NCI-H748 (cell line): ENCODE data around the gene LRRC73.
"Not testable (repeated sequence)": the region's sequence is repeated elsewhere in the genome, so short reads cannot be mapped to it uniquely, and the experiment has no call there.

Source experiments
- DNase-seq: peaks from one replicate; lab custom pipeline; 2025; ENCODE audit not compliant: unreplicated experiment; lab: John Stamatoyannopoulos, UW

The LRRC73 gene

DNA sequence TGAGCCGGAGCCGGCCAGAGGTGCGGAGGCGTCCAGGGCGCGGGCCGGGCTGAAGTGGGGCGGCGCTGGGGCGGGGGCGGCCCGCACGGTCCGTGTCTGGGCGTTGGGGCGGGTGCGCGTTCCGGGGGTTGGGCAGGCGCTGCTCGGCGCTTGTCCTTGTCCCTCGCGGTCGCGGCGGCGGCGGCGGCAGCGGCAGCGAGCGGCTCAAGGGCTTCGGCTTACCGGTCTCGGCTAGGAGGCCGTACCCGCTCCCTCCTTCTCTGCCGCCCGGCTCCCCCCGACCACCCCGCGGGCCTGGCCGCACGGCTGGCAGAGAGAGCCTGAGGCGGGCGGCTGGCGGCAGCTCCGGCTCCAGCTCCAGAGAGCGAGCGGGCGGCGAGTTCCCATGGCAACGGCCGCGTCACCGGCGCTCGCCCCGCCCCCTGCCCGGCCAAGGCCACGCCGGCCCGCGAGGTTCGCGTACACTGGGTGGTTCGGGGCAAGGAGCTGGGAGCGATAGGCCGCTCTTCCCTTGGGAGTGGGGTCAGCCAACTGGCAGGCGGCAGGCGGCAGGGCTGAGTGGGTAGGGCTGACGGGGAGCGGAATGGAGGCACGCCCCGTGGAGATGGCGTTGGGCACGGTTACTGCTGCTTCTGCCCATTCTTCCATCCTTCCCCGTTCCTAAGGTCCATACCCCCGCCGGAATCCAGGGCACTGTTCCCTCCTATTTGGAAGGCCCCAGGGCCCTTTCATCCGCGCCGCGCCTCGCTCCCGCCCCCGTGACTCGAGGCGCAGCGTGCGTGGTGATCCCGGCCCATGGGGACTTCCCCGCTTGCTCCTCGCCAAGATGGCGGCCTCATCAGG is at the start of gene LRRC73:
TSS of gene LRRC73 (minus strand) at position 363 of the 843 bp plus-strand sequence. CDS start 561 bp downstream, outside the sequence.
- DNase-seq = peak; percentile 92

- DNase-seq = no peak
These were observed 49.2 kb upstream of the LRRC73 start for GRCh38 chr6:43559328-43559727.

DNA sequence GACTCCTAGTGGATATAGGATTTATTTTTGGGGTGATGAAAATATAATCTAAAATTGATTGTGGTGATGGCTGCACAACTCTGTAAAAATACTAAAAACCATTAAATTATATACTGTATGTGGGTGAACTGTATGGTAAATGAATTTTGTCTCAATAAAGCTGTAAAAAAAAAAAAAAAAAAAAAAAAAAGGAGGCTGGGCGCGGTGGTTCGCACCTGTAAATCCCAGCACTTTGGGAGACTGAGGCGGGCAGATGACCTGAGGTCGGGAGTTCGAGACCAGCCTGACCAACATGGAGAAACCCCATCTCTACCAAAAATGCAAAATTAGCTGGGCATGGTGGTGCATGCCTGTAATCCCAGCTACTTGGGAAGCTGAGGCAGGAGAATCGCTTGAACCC is 47.5 kb upstream of the LRRC73 start:
- not testable (repeated sequence) for DNase-seq

- DNase-seq = no peak
These were observed 37.1 kb upstream of the LRRC73 start for GRCh38 chr6:43547222-43547621.

DNA sequence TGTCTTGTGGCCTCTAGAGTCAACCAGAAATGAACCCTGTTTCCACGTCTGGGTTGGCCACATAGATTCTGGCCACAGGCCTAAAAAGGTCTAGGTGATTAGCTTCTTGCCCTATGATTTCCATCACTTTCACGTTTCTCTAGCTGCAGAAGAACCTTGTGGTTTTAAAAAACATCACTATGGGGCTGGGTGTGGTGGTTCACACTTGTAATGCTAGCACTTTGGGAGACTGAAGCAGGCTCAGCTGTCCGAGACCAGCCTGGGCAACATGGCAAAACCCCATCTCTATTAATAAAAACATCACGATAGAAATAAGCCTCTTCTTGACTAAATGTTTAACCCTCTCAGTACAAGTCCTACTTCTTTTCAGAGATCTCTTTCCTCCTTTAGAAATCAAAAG is 34.3 kb upstream of the LRRC73 start:
- no peak for DNase-seq

DNA sequence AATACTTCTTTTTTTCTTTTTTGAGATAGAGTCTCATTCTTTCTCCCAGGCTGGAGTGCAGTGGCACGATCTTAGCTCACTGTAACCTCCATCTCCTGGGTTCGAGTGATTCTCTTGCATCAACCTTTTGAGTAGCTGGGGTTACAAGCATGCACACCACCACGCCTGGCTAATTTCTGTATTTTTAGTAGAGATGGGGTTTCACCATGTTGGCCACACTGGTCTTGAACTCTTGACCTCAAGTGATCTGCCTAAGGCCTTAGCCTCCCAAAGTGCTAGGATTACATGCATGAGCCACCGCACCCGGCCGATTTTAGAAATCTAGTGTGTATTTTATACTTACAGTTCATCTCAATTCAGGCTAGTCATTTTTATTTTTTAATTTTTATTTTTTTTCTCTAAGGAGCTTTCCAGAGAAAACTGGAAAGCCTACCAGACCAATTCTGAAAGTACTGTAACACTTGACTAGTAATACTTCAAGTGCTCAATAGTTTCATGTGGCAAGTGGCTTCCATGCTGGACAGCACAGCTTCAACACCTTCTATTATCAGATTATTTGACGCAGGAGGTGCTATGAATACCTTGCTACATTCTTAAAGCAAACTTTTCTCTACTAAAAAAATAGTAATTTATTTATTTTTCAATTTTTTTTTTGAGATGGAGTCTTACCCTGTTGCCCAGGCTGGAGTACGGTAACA is 31.8 kb upstream of the LRRC73 start:
- DNase-seq = no peak

DNA sequence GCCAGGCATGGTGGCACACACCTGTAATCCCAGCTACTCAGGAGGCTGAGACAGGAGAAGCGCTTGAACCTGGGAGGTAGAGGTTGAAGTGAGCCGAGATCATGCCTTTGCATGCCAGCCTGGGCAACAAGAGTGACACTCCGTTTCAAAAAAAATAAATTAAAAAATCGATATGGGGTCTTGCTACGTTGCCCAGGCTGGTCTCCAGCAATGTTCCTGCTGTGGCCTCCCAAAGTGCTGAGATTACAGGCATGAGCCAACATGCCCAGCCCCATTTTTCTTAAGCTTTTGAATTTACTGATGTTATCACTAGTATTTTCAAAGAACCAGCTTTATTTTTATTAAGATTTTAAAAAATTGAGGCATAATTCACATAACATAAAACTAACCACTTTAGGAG is 30.4 kb upstream of the LRRC73 start:
- no peak for DNase-seq

- DNase-seq = not testable (repeated sequence)
These were observed 29.3 kb upstream of the LRRC73 start for GRCh38 chr6:43539409-43539808.

DNA sequence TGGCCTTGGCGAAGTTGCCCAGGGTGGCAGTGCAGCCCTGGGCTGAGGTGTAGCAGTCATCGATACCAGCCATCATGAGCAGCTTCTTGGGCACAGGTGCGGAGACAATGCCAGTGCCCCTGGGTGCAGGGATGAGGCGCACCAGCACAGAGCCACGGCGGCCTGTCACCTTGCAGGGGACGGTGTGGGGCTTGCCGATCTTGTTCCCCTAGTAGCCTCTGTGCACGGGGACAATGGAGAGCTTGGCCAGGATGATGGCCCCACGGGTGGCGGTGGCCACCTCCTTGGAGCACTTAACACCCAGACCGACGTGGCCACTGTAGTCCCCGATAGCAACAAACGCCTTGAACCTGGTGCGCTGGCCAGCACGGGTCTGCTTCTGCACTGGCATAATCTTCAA is 28.8 kb upstream of the LRRC73 start:
- not testable (repeated sequence) for DNase-seq

DNA sequence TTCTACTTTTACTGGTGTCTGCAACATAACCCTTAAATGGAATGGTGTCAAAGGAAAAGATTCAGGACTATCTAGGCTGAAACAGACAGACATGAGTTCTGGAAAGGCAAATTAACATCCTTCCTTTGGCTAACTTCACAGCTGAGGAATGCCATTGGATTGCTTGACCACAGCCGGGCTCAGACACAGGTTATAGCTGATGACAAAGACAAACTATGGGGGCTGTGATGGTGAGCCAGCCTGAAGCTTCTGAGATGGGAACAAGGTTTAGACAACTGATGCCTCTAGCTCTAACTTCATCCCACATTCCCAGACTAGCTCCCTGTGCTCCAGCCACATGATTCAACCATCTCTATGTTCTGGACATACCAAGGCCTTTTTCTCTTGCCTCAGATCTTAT is 22.1 kb upstream of the LRRC73 start:
- no peak for DNase-seq

DNA sequence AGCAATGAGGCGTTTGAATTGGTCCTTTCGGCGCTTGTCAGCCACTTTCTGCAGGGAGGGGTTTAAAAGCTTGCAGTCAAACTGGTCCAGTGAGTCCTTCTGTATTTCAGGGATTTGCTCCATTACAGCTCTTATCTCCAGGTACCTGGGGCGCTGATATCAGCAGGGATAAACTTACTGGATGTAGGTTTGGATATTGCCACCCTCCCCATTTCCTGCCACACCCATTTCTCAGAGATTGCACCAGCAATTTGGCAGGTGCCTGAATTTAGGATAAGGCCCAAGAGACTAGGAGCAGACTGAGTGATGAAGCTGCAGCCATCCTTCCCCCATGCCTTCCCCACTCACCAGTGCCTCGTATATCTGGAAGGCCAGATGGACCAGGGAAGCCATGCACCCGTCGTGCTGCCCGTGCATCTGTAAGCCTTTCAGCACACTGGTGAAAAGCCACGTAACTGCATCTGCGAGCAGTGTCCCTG is 14.4 kb upstream of the LRRC73 start:
- DNase-seq = no peak

DNA sequence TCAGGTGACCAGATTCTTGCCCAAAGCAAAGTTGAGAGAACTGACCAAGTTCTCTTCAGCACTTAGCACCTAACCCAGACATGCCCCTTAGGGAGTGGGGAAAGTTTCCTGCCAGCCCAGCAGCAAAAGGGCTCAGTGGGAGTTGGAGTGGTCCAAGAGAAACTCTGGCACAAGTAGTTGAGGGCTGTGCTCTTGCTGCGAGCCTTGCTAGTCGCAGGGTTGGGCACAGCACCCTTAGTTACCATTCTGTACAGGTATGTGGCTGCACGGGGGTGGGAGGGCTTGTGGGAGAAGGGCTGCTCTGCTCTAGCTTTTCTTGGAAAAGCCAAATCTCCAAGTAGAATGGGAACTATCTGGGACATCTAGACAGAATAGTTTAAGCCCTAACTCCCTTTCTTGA is 13.1 kb upstream of the LRRC73 start:
- no peak for DNase-seq

- no peak for DNase-seq
These were observed 12.6 kb upstream of the LRRC73 start for GRCh38 chr6:43522547-43523261.

- no peak for DNase-seq
These were observed 11.7 kb upstream of the LRRC73 start for GRCh38 chr6:43521836-43522235.

GRCh38 chr6:43520097-43520496 is 10.0 kb upstream of the LRRC73 start:
- DNase-seq = no peak

GRCh38 chr6:43517505-43518357 is 7.6 kb upstream of the LRRC73 start:
- DNase-seq = peak; percentile 44

DNA sequence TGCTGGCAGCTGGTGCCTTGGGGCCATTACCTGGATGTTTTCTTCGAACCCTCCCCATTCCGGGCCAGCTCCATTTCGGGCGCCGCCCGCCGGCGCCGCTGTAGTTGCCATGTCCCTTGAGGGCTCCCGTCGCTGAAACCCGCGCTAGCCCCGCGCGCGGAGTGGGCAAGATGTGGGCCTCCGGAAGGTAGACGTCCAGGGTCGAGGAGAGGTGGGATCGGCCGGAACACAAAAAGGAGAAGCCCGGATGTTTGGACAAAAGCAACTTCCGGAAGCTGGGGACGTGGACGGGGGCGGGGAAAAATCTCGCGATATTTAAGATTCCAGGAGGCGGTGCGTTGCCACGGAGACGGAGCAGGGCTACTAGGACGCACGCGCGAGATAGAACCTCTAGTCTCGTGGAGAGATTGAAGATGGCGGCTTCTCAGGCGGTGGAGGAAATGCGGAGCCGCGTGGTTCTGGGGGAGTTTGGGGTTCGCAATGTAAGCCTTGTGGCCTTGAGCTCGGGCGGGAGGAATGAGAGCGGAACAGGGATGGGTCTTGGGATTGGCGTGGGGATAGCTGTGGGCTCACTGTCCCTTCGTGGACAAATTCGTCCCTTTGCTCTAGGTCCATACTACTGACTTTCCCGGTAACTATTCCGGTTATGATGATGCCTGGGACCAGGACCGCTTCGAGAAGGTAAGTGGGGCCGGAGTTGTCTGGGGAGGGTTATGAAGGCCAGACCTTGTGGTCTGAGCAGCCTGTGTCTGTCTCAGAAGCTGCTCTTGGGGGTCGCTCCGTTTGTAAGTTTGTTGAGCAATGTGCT is 6.8 kb upstream of the LRRC73 start, which contains the start of the genes POLR1C and YIPF3:
TSS of gene POLR1C (plus strand) at position 393 of the 808 bp plus-strand sequence. CDS start at position 414, 21 bp downstream.
TSS of gene YIPF3 (minus strand) at position 230 of the 808 bp plus-strand sequence. CDS start at position 111, 119 bp downstream.
- DNase-seq = peak; percentile 99

- no peak for DNase-seq
These were observed 6.2 kb upstream of the LRRC73 start for GRCh38 chr6:43516367-43516696.

DNA sequence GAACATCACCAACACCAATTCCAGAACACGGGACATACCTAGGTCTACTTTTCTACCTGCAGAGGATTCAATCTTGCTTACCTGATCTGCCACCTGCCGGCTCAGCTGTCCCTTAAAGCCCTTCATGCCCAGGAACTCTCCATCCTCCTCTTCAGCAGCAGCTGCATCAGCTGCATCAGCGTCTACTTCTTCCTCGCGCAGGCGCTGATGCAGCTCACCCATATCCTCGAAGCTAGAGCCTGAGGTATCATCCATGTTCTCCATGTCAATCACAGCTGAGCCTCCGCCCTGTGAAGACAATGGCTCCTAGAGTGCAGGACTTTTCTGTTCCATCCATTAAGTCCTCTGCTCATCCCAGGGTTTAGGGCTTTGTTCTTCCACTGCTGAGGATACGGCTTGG is 5.7 kb upstream of the LRRC73 start:
- DNase-seq = peak; percentile 22
